Stomach (tissue), 9 donors: ENCODE results near the gene WBP2. TPM values are rescaled to one million over a fixed set of nuclear protein-coding genes. Genes with fewer than 3 reads are reported as not detected.

ENCODE experiments used
- DNase-seq, 2 donors: peaks; one replicate each; pipeline versions ENCODE4 v3.0.0 to v3.0.0-alpha.2; 2013 to 2019
- H3K27ac ChIP-seq, 5 donors: fragments of 200-600 bp in 4 of 5; sonication (generic) in 4 of 5; one replicate each; pipeline ENCODE4 v1.5.1; 2013 to 2019; ENCODE audit warnings: mild to moderate bottlenecking in 1 of 5, moderate library complexity in 1 of 5
- H3K27me3 ChIP-seq, 3 donors: fragments of 200-600 bp; sonication (generic); one replicate each; pipeline ENCODE4 v1.5.1; 2017 to 2019; ENCODE audit warnings: mixed run types in 1 of 3
- H3K36me3 ChIP-seq, 4 donors: fragments of 200-600 bp; sonication (generic); 1 replicate in 3 of 4; 2 replicates in 1 of 4; pipeline ENCODE4 v1.5.1; 2016 to 2019
- H3K4me1 ChIP-seq, 4 donors: fragments of 200-600 bp; sonication (generic); one replicate each; pipeline ENCODE4 v1.5.1; 2016 to 2019
- H3K4me3 ChIP-seq, 4 donors: fragments of 200-600 bp; sonication (generic) in 3 of 4; one replicate each; pipeline ENCODE4 v1.5.1; 2016 to 2019; ENCODE audit warnings: mild to moderate bottlenecking in 1 of 4
- H3K9me3 ChIP-seq, 4 donors: fragments of 200-600 bp; sonication (generic); one replicate each; pipeline ENCODE4 v1.5.1; 2016 to 2019
- EP300 ChIP-seq: sonication (generic); formaldehyde crosslinking; IDR thresholded peaks from one replicate; pipeline ENCODE4 v1.6.1; 2017; ENCODE audit warnings: antibody characterized with exemption
- POLR2A ChIP-seq, 4 donors: fragments of 450-650 bp; IDR thresholded peaks; one replicate each; pipeline ENCODE4 v1.6.1; 2016; ENCODE audit warnings: antibody characterized with exemption in 4 of 4, control low read depth in 2 of 4, mild to moderate bottlenecking in 1 of 4, moderate library complexity in 1 of 4
- POLR2AphosphoS5 ChIP-seq, 3 donors: sonication (generic); formaldehyde crosslinking; IDR thresholded peaks; one replicate each; pipeline ENCODE4 v1.6.1; 2016; ENCODE audit warnings: antibody characterized with exemption in 3 of 3
- WGBS, 5 donors: extraction: QIAGEN DNeasy Blood & Tissue Kit in 3 of 5; methylation state at CpG; one replicate each; pipeline versions ENCODE4 v1.1.5 to v1.1.7; 2013 to 2018; 5-methylcytosine and 5-hydroxymethylcytosine counted together
- intact Hi-C: fragments of 100-400 bp; cut with DNase I; formaldehyde crosslinking; loops from one replicate; pipeline ENCODE4 v1.15.1; 2023; ENCODE audit warnings: low total_unique reads
- polyA plus RNA-seq, 3 donors: library from polyadenylated mRNA; stranded (reverse); fragments of 200-250 nt; gene quantifications; one replicate each; pipeline ENCODE4 v1.2.3, GENCODE V29; 2013
- total RNA-seq, 5 donors: library from RNA; depleted of rRNA; stranded (reverse); fragments of >200 nt; gene quantifications; one replicate each; pipeline versions ENCODE4 v1.1.0 to v1.2.3, GENCODE V29; 2014 to 2016
- TF ChIP-seq, protein P1 (sequence below), 7 experiments: fragments of 450-650 bp in 4 of 7; fragments of 200-600 bp in 3 of 7; sonication (generic) in 3 of 7; IDR thresholded peaks; one replicate each; pipeline ENCODE4 v1.5.1; 2016 to 2019; ENCODE audit warnings: antibody characterized with exemption in 7 of 7, control low read depth in 2 of 7, mild to moderate bottlenecking in 1 of 7
- donor health status: healthy with polysubstance abuse.
- donor health status: Bipolar disorder and iron deficiency.
- donor health status: healthy.

WBP2 gene
- total and polyA plus RNA-seq, 8 donors = 28.6 to 122 (median 72.5) TPM

DNA sequence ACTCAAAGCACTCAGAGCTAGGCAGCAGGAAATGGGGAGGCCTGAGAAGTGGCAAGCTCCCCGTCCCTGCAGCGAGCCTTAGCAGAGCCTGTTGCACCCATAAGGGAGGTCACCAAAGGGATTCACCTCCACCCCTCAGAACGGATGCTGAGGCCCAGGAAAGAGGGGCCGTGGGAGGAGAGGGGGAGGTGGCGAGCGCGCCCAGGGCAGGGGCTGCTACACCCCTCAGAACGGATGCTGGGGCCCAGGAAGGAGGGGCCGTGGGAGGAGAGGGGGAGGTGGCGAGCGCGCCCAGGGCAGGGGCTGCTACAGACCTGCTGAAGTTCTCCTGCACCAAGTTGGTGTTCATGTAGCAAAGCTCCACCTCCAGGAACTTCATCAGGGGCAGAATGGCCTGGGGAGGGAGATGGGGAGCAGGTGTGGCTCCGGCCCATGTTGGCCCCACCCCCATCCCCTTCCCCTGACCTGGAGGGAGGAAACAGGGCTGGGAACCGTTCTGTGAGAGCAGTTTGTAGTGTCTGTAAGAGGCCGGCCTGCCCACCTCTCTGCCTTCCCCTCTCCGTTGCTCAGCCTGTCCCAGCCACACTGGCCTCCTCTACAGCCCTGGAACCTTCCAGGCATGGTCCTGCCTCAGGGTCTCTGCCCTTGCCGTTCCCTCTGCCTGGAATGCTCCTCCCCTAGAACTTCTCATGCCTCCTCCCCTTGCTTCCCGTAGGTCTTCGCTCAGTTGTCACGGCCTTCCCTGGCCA lies 22.3 kb downstream of the WBP2 start:
- peaks cover 25 to 84% (median 60%) of the 10 kb centered on the region in 4 donors for H3K36me3 ChIP-seq

DNA sequence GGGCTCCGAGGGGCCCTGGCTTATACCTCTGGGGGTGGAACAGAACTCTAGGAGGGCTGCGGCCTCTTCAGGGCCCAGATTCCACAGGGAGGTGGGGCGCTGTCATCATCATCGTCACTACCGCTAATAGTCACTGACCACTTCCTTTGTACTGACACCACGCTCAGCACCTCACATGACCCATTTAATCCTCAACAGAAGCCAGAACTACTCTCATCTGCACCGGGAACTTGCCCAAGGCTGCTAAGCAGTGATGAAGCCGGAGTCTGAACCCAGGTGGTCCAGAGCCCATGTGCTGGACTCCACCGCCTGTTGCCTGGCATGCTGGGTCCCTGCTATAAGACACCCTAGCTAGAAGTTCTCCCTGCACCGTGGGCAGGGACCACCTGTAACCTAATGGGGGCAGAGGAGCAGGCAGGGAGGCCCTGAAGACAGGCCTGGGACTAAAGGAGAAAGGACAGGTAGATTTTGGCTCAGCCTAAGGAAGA lies 22.9 kb downstream of the WBP2 start:
- Histone ChIP-seq H3K36me3 (peaks cover 25 to 81% (median 60%) of the 10 kb centered on the region in 4 donors), H3K4me1 (peaks cover 10 to 60% (median 24%) of the 10 kb centered on the region in 4 donors), H3K27me3 (no peaks in the 10 kb centered on the region), H3K9me3 (no peaks in the 10 kb centered on the region), H3K27ac (peak overlapping the region; percentile 26 to 81 (median 70)), H3K4me3 (no peak overlapping the region)
- WGBS, 5 donors = 66 to 82% (median 79%) methylated on average over 7 to 10 of the region's 10 CpGs
- TF ChIP-seq EP300 (no peak), POLR2A (IDR thresholded peaks at IDR 0.05) (no peak), POLR2AphosphoS5 (IDR thresholded peaks at IDR 0.05) (no peak)
- TF ChIP-seq, protein P1, sequence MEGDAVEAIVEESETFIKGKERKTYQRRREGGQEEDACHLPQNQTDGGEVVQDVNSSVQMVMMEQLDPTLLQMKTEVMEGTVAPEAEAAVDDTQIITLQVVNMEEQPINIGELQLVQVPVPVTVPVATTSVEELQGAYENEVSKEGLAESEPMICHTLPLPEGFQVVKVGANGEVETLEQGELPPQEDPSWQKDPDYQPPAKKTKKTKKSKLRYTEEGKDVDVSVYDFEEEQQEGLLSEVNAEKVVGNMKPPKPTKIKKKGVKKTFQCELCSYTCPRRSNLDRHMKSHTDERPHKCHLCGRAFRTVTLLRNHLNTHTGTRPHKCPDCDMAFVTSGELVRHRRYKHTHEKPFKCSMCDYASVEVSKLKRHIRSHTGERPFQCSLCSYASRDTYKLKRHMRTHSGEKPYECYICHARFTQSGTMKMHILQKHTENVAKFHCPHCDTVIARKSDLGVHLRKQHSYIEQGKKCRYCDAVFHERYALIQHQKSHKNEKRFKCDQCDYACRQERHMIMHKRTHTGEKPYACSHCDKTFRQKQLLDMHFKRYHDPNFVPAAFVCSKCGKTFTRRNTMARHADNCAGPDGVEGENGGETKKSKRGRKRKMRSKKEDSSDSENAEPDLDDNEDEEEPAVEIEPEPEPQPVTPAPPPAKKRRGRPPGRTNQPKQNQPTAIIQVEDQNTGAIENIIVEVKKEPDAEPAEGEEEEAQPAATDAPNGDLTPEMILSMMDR (IDR thresholded peaks at IDR 0.05) = no peak
- intact Hi-C loops = no loop called here
- DNase-seq = peak; percentile 38 to 65

More for the DNA sequence above, 22.3 kb downstream of the WBP2 start:
- Histone ChIP-seq H3K27ac (peak overlapping the region; percentile 26 to 81 (median 70)), H3K4me1 (peaks cover 4 to 53% (median 18%) of the 10 kb centered on the region in 4 donors), H3K4me3 (no peak overlapping the region), H3K9me3 (no peaks in the 10 kb centered on the region), H3K27me3 (no peaks in the 10 kb centered on the region)
- TF ChIP-seq POLR2A (IDR thresholded peaks at IDR 0.05) (no peak), EP300 (no peak), POLR2AphosphoS5 (IDR thresholded peaks at IDR 0.05) (no peak)
- TF ChIP-seq, protein P1 (IDR thresholded peaks at IDR 0.05) = no peak
- intact Hi-C loops = no loop called here
- peak in 1 of 2 donors; percentile 66 for DNase-seq
- WGBS, 5 donors = 56 to 68% (median 63%) methylated on average over 19 to 20 of the region's 20 CpGs

DNA sequence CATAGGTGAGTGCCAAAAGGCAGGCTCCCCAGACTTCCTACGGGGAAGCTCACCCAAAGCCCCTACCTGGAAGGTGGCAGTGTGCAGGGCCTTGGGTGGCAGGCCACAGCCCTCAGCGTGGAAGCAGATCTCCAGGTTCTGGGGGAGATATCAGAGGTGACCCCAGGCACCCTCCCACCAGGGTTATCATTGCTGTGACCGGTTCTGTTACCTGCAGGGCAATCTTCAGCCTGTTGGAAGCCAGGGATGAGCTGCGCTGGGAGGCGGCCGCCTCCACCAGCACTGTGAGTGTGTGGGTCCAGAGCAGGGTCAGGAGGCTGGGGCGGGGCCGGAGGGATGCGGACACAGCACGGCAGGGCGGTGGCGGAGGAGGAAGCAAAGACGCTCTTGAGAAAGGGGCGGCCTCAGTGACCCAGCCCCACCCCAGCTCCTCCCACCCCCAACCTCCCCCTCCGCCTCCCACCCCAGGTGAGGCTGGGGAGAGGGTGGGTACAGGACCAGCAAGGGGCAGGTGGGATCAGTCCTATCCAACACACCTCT lies 24.0 kb downstream of the WBP2 start:
- Histone ChIP-seq H3K4me3 (no peak overlapping the region), H3K36me3 (peaks cover 19 to 83% (median 56%) of the 10 kb centered on the region in 4 donors), H3K4me1 (peaks cover 16 to 68% (median 29%) of the 10 kb centered on the region in 4 donors), H3K27me3 (no peaks in the 10 kb centered on the region), H3K27ac (peak overlapping the region in 3 of 5 donors; percentile 39 to 81 (median 70)), H3K9me3 (no peaks in the 10 kb centered on the region)
- 71 to 90% (median 82%) methylated on average over 13 to 15 of the region's 15 CpGs for WGBS, 5 donors
- intact Hi-C loops = no loop called here
- TF ChIP-seq POLR2AphosphoS5 (IDR thresholded peaks at IDR 0.05) (no peak), EP300 (no peak), POLR2A (IDR thresholded peaks at IDR 0.05) (no peak)
- TF ChIP-seq, protein P1 (IDR thresholded peaks at IDR 0.05) = no peak
- DNase-seq = no peak

DNA sequence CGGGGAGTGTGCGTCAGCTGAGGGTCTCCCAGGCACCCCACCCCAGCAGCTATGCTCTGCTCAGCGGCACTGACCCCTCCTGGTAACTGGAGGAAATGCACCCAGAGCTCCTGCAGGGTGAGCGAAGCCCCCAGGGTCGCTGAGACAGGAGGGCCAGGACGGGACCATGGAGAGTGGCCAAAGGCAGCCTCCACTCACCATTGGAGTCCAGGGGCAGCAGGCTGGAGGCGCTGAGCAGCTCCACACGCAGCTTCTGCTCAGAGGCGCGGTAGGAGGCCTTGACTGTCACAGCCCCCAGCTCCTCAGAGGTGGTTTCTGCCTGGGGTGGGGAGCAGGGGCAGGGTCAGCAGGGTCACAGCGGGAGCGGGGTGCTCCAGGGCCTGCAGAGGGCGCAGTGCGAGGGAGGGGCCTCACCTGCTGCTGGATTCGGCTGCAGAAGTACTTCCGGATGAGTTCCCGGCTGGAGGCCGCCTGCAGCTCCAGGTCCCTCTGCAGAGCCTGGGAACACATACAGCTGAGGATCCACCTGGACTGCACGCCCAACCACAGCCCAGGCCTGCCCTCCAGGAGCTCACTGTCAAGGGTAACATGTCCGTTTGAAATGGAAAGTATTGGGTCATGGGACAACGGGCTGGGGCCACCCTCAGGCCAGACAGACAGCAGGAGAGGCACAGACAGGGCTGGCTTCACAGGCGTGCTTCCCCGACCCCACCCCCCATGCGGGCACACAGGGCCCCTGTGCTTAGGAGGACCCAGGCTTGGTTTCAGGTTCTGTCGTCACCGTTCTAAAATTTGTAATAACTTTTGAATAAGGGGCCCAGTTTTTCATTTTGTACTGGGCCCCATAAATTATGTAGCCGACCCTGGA lies 24.7 kb downstream of the WBP2 start:
- no peak overlapping the region for H3K4me3 ChIP-seq
- peaks cover 23 to 83% (median 56%) of the 10 kb centered on the region in 4 donors for H3K36me3 ChIP-seq
- no peak for TF ChIP-seq EP300
- no peak for TF ChIP-seq POLR2AphosphoS5 (IDR thresholded peaks at IDR 0.05)
- no peak for TF ChIP-seq POLR2A (IDR thresholded peaks at IDR 0.05)
- TF ChIP-seq, protein P1 (IDR thresholded peaks at IDR 0.05) = peak in 4 of 7 experiments; percentile 21 to 59 (median 44)
- 67 to 78% (median 78%) methylated on average over 20 to 27 of the region's 27 CpGs for WGBS, 5 donors
- no peak for DNase-seq
- H3K27ac ChIP-seq = peak overlapping the region in 1 of 5 donors; percentile 81
- H3K9me3 ChIP-seq = no peaks in the 10 kb centered on the region
- intact Hi-C loops = no loop called here
- no peaks in the 10 kb centered on the region for H3K27me3 ChIP-seq
- peaks cover 16 to 61% (median 25%) of the 10 kb centered on the region in 4 donors for H3K4me1 ChIP-seq
